GM18517 (cell line): ENCODE results near the gene HMG20A.

Source experiments
- ATAC-seq: cut with Tn5 transposase; IDR thresholded peaks from one replicate; pipeline ENCODE4 v1.9.1; 2021; ENCODE audit warnings: mild to moderate bottlenecking, moderate library complexity; ENCODE audit not compliant: unreplicated experiment

The HMG20A gene

DNA sequence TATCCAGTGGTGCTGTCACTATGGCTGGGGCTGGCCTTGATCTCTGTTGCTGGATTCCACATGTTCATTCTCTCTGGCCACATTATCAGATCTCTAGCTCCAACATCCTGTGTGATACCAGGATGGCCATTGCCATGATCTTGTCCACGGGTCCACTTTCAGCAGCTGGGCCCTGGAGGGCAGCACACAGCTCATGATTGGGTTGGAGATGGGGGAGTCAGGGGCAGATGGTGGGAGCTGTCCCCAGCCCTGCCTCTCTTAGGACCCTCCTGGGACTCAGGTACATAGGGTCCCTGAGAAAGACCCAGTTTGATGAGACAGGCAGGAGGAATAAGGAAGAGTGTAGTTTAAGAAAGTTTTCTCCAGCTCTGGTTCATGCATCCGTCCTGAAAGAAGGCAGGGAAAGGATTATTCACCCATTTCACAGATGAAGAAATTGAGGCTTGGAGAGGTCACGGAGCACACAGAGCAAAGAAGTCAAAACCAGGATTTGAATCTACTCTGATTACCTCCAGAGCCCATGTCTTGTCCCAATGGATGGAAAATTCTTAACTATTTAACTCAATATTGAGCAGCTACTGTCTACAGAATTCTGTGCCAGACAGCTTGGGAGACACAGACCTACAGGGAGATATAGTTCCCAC lies 111.5 kb downstream of the HMG20A start:
- no peak for ATAC-seq

GRCh38 chr15:77532846-77533245 lies 112.2 kb downstream of the HMG20A start:
- ATAC-seq, result no peak

- ATAC-seq, result no peak
Observed at GRCh38 chr15:77533578-77534430, 113.1 kb downstream of the HMG20A start.
